ENCODE results near the gene TUBA1C. TPM values are rescaled to one million over a fixed set of nuclear protein-coding genes. Genes with fewer than 3 reads are reported as not detected.

TUBA1C gene
- total RNA-seq, 1 experiment from 2014 or later, result 660 TPM

GRCh38 chr12:49225576-49226166 lies 39.2 kb upstream of the TUBA1C start:
- no CpG with 5 or more reads among the region's 7 CpGs for WGBS (ENCODE audit: extremely low coverage, insufficient read length, low lambda C conversion rate)
- Histone ChIP-seq H4K8ac (replicated peaks; ENCODE audit: insufficient read length, low read depth, low read length) (no peak overlapping the region), H3K23ac (ENCODE audit: insufficient read length, low read depth, low read length) (no peak overlapping the region), H3K79me2 (ENCODE audit: insufficient read depth, low read length) (no peaks in the 10 kb centered on the region), H4K20me1 (ENCODE audit: control insufficient read depth, insufficient read depth, insufficient read length) (no peaks in the 10 kb centered on the region), H2AK5ac (ENCODE audit: insufficient read length, low read length) (no peak overlapping the region), H2BK5ac (ENCODE audit: insufficient read length, low read length) (no peak overlapping the region), H4K5ac (ENCODE audit: insufficient read length, low read depth, low read length) (no peak overlapping the region), H2BK15ac (ENCODE audit: low read depth, low read length) (no peak overlapping the region), H4K91ac (ENCODE audit: insufficient read length, low read depth, low read length) (no peak overlapping the region), H3K14ac (ENCODE audit: insufficient read depth, low read length) (no peak overlapping the region), H3K79me1 (ENCODE audit: insufficient read depth, low read depth, low read length, poor library complexity, severe bottlenecking) (no peaks in the 10 kb centered on the region), H2BK120ac (ENCODE audit: low read depth, low read length, poor library complexity, severe bottlenecking) (no peak overlapping the region), H3K27me3 (ENCODE audit: insufficient read depth, low read length) (no peaks in the 10 kb centered on the region; the same call in 1 of the 2 replicates), H3K27ac (ENCODE audit: insufficient read length, low read depth, low read length) (no peak overlapping the region), H3K18ac (ENCODE audit: insufficient read length, low read depth, low read length) (no peak overlapping the region), H2BK12ac (ENCODE audit: insufficient read length, low read depth, low read length) (no peak overlapping the region), H2AFZ (ENCODE audit: low read length) (no peak overlapping the region), H3K4me2 (ENCODE audit: insufficient read depth, insufficient read length, low read length) (no peak overlapping the region), H3K56ac (ENCODE audit: insufficient read length, low read depth, low read length) (no peak overlapping the region), H3K4me1 (ENCODE audit: insufficient read depth, low read length) (no peaks in the 10 kb centered on the region), H3K23me2 (ENCODE audit: insufficient read length, low read depth, low read length, poor library complexity, severe bottlenecking) (no peaks in the 10 kb centered on the region), H3K4ac (ENCODE audit: low read depth, low read length) (no peak overlapping the region), H3T11ph (ENCODE audit: low read length) (no peak overlapping the region), H3K9me3 (ENCODE audit: control insufficient read depth, low read depth, low read length) (no peaks in the 10 kb centered on the region), H3K9ac (ENCODE audit: extremely low read depth, insufficient read length, low read length) (no peak overlapping the region), H2BK20ac (ENCODE audit: low read depth, low read length, poor library complexity, severe bottlenecking) (no peak overlapping the region)
- Mint-ChIP-seq H3K4me3 (no peak overlapping the region), H3K27me3 (ENCODE audit: low read depth) (no peaks in the 10 kb centered on the region), H3K36me3 (ENCODE audit: insufficient read depth in 1 of 3, low read depth in 3 of 3) (no peaks in the 10 kb centered on the region), H3K27ac (no peak overlapping the region), H3K4me1 (peaks cover 0 to 2% of the 10 kb centered on the region in 2 experiments; a peak in 1 of 4 replicates), H3K9me3 (no peaks in the 10 kb centered on the region; a peak in 1 of 5 replicates)
- DNase-seq, result peak; percentile 42
- peak; percentile 34; the same call in 2 of the 3 replicates for TF ChIP-seq CTCF (conservative IDR thresholded peaks at IDR 0.05)

Data from H9 (cell line).